Astrocyte (in vitro differentiated cells and primary cell): Measurements from ENCODE around the gene MMD. TPM values are rescaled to one million over a fixed set of nuclear protein-coding genes. Genes with fewer than 3 reads are reported as not detected.

ENCODE experiments used
- DNase-seq: peaks from one replicate; pipeline ENCODE4 v3.0.0-alpha.2; 2010; ENCODE audit warnings: low read depth
- FAIRE-seq: peaks from 2 replicates; lab custom pipeline; 2011; peaks lifted over from hg19 to GRCh38; lab: Jason Lieb, UNC
- H2AFZ ChIP-seq: 2 replicates; pipeline ENCODE4 v1.6.0; 2012; ENCODE audit warnings: low read depth, low read length, inconsistent platforms
- H3K27ac ChIP-seq: 2 replicates; pipeline ENCODE4 v1.5.1; 2011; ENCODE audit warnings: low read depth, low read length, inconsistent platforms
- H3K27me3 ChIP-seq: 2 replicates; pipeline ENCODE4 v1.6.0; 2011; ENCODE audit warnings: low read length, inconsistent platforms; ENCODE audit not compliant: insufficient read depth
- H3K36me3 ChIP-seq: 2 replicates; pipeline ENCODE4 v1.5.1; 2011; ENCODE audit warnings: low read length, inconsistent platforms; ENCODE audit not compliant: insufficient read depth
- H3K4me1 ChIP-seq: 2 replicates; pipeline ENCODE4 v1.5.1; 2011; ENCODE audit warnings: low read length, inconsistent platforms; ENCODE audit not compliant: insufficient read depth
- H3K4me2 ChIP-seq: 2 replicates; pipeline ENCODE4 v1.6.0; 2012; ENCODE audit warnings: low read length, inconsistent platforms
- H3K4me3 ChIP-seq: 2 replicates; pipeline ENCODE4 v1.5.1; 2011; ENCODE audit warnings: low read depth, mild to moderate bottlenecking, low read length, inconsistent platforms; ENCODE audit not compliant: insufficient read depth
- H3K79me2 ChIP-seq: 2 replicates; pipeline ENCODE4 v1.6.0; 2012; ENCODE audit warnings: mild to moderate bottlenecking, low read length, inconsistent platforms; ENCODE audit not compliant: insufficient read depth
- H3K9ac ChIP-seq: 2 replicates; pipeline ENCODE4 v1.6.0; 2012; ENCODE audit warnings: mild to moderate bottlenecking, low read length, inconsistent platforms
- H3K9me3 ChIP-seq: 2 replicates; pipeline ENCODE4 v1.5.1; 2012; ENCODE audit warnings: low read depth, mild to moderate bottlenecking, low read length, inconsistent platforms; ENCODE audit not compliant: insufficient read depth
- H4K20me1 ChIP-seq: 2 replicates; pipeline ENCODE4 v1.6.0; 2012; ENCODE audit warnings: low read length, inconsistent platforms; ENCODE audit not compliant: insufficient read depth
- H3K27ac Mint-ChIP-seq: one replicate; pipeline ENCODE4 v1.8.0; 2021; ENCODE audit warnings: mild to moderate bottlenecking, mixed read lengths; ENCODE audit not compliant: unreplicated experiment
- H3K27me3 Mint-ChIP-seq: one replicate; pipeline ENCODE4 v1.8.0; 2021; ENCODE audit warnings: low read depth, mixed read lengths; ENCODE audit not compliant: unreplicated experiment
- H3K36me3 Mint-ChIP-seq: one replicate; pipeline ENCODE4 v1.8.0; 2021; ENCODE audit warnings: low read depth, mixed read lengths; ENCODE audit not compliant: unreplicated experiment
- H3K4me1 Mint-ChIP-seq: one replicate; pipeline ENCODE4 v1.8.0; 2021; ENCODE audit warnings: low read depth, mixed read lengths; ENCODE audit not compliant: unreplicated experiment
- H3K4me3 Mint-ChIP-seq: one replicate; pipeline ENCODE4 v1.8.0; 2021; ENCODE audit warnings: mild to moderate bottlenecking, moderate library complexity, mixed read lengths; ENCODE audit not compliant: unreplicated experiment
- H3K9me3 Mint-ChIP-seq: one replicate; pipeline ENCODE4 v1.8.0; 2021; ENCODE audit warnings: mild to moderate bottlenecking, mixed read lengths; ENCODE audit not compliant: unreplicated experiment
- CTCF ChIP-seq: IDR thresholded peaks from 2 replicates; pipeline ENCODE4 v1.5.1; 2011; ENCODE audit warnings: low read depth, mild to moderate bottlenecking, inconsistent platforms, low read length, moderate library complexity; ENCODE audit not compliant: insufficient read depth
- EZH2 ChIP-seq: IDR thresholded peaks from 2 replicates; pipeline ENCODE4 v1.6.1; 2012; ENCODE audit warnings: mild to moderate bottlenecking, low read length, inconsistent platforms; ENCODE audit not compliant: insufficient read depth
- total RNA-seq: library from RNA; stranded (reverse); gene quantifications from 2 replicates; pipeline ENCODE4 v1.2.1, GENCODE V29; 2021

Gene MMD
- total RNA-seq, 1 donor from 2014 or later = 8.6 TPM

DNA sequence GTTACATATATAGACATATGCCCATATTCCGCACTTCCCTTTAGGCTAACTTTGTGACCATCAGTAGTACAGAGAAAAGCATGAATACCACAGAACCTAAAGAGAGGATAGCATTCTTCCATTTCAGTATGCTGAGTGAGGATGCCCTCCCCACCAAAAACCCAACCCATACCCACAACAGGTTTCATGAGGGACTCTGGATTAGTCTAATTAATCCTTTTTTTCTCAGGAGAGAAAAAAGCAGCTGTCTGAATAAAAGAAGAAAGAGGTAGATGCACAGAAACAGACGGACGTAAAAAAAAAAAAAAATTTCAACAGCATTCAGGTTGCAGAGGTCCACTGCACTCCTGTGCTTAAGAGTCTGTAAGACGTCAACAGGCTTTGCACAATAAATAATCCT lies 6.7 kb downstream of the MMD start:
- no peak overlapping the region for H3K4me3 ChIP-seq
- no peaks in the 10 kb centered on the region for H4K20me1 ChIP-seq
- H3K9ac ChIP-seq = no peak overlapping the region
- no peaks in the 10 kb centered on the region for H3K27me3 ChIP-seq
- no peak overlapping the region for H3K27ac ChIP-seq
- no peaks in the 10 kb centered on the region for H3K36me3 Mint-ChIP-seq
- peaks cover 3% of the 10 kb centered on the region for H3K4me1 Mint-ChIP-seq
- H3K9me3 Mint-ChIP-seq = no peaks in the 10 kb centered on the region
- H3K79me2 ChIP-seq = no peaks in the 10 kb centered on the region
- H3K36me3 ChIP-seq = peaks cover 4% of the 10 kb centered on the region
- H3K4me1 ChIP-seq = no peaks in the 10 kb centered on the region
- FAIRE-seq (no peak), DNase-seq (no peak)
- H3K9me3 ChIP-seq = no peaks in the 10 kb centered on the region
- TF ChIP-seq EZH2 (no peak), CTCF (no peak)
- no peak overlapping the region for H3K27ac Mint-ChIP-seq
- H2AFZ ChIP-seq = no peak overlapping the region
- no peak overlapping the region for H3K4me2 ChIP-seq
- no peak overlapping the region for H3K4me3 Mint-ChIP-seq
- H3K27me3 Mint-ChIP-seq = no peaks in the 10 kb centered on the region

DNA sequence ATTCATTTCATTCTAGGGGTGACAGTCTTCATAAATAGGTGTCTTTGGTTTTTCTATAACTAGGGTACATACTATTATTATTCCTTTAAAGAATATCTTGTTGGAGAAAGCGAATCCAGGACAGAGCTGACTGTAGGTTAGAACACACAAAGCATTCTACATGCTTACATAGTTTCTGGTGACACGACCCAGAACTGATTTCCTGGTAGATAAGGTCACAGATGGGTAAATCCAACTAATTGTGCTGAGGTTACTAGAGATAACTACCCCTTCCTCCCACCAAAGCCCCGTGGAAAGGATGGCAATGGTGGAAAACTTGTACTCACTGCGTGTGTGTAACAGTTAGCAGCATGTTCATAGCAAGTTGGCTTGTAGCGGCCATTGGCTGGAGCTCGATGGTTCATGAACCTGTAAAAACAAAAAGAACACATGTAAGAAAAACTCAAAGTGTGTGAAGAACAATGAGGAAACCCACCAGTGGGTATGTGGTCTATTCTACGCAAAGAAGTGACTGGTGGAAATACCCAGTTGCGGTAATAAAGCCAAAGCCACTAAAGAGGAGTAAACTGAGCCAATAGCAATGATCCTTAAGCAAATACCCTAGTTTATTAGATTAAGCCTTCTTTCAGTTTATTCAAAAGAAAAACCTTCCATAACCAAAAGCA lies 7.7 kb downstream of the MMD start:
- Histone ChIP-seq H4K20me1 (no peaks in the 10 kb centered on the region), H3K79me2 (no peaks in the 10 kb centered on the region), H2AFZ (no peak overlapping the region), H3K9me3 (no peaks in the 10 kb centered on the region), H3K4me3 (no peak overlapping the region), H3K27ac (no peak overlapping the region), H3K4me1 (no peaks in the 10 kb centered on the region), H3K9ac (no peak overlapping the region), H3K4me2 (no peak overlapping the region), H3K36me3 (peaks cover 4% of the 10 kb centered on the region), H3K27me3 (no peaks in the 10 kb centered on the region)
- Mint-ChIP-seq H3K4me1 (peaks cover 3% of the 10 kb centered on the region), H3K36me3 (no peaks in the 10 kb centered on the region), H3K27me3 (no peaks in the 10 kb centered on the region), H3K9me3 (no peaks in the 10 kb centered on the region), H3K4me3 (no peak overlapping the region), H3K27ac (no peak overlapping the region)
- no peak for TF ChIP-seq EZH2
- no peak for TF ChIP-seq CTCF
- no peak for DNase-seq
- no peak for FAIRE-seq

GRCh38 chr17:55411463-55411855 lies 10.2 kb downstream of the MMD start:
- no peak overlapping the region for H3K27ac Mint-ChIP-seq
- no peaks in the 10 kb centered on the region for H3K4me1 ChIP-seq
- H3K4me2 ChIP-seq = no peak overlapping the region
- H3K79me2 ChIP-seq = no peaks in the 10 kb centered on the region
- DNase-seq (no peak), FAIRE-seq (no peak)
- peaks cover under 1% of the 10 kb centered on the region for H3K4me1 Mint-ChIP-seq
- H3K27ac ChIP-seq = no peak overlapping the region
- H3K9me3 ChIP-seq = no peaks in the 10 kb centered on the region
- no peak overlapping the region for H3K4me3 ChIP-seq
- no peaks in the 10 kb centered on the region for H3K27me3 Mint-ChIP-seq
- H4K20me1 ChIP-seq = no peaks in the 10 kb centered on the region
- no peaks in the 10 kb centered on the region for H3K9me3 Mint-ChIP-seq
- peaks cover 2% of the 10 kb centered on the region for H3K36me3 Mint-ChIP-seq
- no peak for TF ChIP-seq EZH2
- TF ChIP-seq CTCF = no peak
- no peak overlapping the region for H3K4me3 Mint-ChIP-seq
- H3K36me3 ChIP-seq = peaks cover 4% of the 10 kb centered on the region
- no peak overlapping the region for H2AFZ ChIP-seq
- no peaks in the 10 kb centered on the region for H3K27me3 ChIP-seq
- no peak overlapping the region for H3K9ac ChIP-seq
